ENCODE data around the gene ATP2A3.
A peak's percentile ranks its signal among the peaks of the same experiment; 100 is the strongest.
"Not testable (repeated sequence)": the region's sequence is repeated elsewhere in the genome, so short reads cannot be mapped to it uniquely, and the experiment has no call there.

ATP2A3 gene

GRCh38 chr17:3991699-3992098, 27.5 kb upstream of the ATP2A3 start:
- not testable (repeated sequence) for DNase-seq (ENCODE audit: low spot score)

- DNase-seq (ENCODE audit: low spot score) = no peak
Measured at GRCh38 chr17:3990386-3991127, 26.3 kb upstream of the ATP2A3 start.

DNA sequence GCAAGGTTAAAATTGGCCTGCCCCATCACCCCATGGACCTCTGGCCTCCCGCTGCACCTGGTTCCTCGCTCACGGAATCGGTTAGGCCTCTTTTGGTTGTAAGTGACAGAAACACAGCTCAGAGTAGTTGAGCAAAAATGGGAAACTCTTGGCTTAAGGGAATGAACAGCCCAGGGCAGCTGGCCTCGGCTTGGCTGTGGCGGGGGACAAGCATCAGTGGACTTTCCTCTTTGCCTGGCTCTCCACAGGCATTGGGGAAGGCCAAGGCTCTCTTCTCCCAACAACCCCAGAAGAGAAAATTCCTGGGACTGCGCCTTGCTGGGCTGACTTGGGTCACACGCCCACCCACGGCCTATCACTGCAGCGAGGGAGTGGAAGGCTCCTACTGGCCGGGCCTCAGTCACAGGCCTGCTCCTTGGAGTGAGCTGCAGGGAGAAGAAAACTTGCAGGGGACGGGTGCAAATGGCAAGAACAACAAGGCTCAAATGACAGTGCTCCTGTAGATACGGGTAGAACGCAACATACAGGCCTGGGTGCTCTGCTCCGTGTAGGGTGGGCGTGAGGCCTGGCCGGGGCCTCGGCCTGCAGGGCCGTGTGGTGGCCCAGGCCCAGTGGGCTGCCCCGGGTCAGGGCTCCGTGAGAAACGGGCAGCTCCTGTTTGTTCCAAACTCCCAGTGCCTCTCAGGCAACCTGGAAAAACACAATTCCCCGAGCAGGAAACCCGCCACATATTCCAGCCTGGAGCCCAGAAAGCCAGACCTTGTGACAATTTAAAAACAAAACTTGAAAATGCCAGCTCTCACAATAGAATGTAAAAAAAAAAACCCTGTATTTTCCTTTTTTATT, 25.0 kb upstream of the ATP2A3 start:
- no peak for DNase-seq (ENCODE audit: low spot score)

GRCh38 chr17:3988297-3989040, 24.2 kb upstream of the ATP2A3 start:
- no peak for DNase-seq (ENCODE audit: low spot score)

DNA sequence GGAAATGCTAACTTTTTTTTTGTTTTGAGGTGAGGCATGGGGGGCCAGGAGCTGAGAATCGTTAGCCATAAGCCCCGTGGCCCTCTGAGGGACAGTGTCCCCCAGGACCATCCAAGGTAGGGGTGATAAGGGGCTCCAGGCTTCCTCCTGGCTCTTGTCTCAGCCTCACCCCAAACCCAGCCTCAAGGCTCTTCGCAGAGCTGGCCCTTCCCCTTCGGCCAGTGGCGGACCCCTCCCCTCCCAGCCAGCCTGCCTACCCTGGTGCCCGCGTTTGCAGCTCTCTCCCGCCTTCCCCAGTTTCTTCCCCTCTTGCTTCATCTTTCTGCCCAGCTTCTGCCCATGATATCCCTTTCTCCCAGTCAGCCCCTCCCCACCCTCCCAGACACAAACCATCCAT, 22.7 kb upstream of the ATP2A3 start:
- no peak for DNase-seq (ENCODE audit: low spot score)

GRCh38 chr17:3986270-3986938, 22.2 kb upstream of the ATP2A3 start:
- DNase-seq (ENCODE audit: low spot score) = no peak

- DNase-seq (ENCODE audit: low spot score) = no peak
Measured at GRCh38 chr17:3985846-3986245, 21.6 kb upstream of the ATP2A3 start.

DNA sequence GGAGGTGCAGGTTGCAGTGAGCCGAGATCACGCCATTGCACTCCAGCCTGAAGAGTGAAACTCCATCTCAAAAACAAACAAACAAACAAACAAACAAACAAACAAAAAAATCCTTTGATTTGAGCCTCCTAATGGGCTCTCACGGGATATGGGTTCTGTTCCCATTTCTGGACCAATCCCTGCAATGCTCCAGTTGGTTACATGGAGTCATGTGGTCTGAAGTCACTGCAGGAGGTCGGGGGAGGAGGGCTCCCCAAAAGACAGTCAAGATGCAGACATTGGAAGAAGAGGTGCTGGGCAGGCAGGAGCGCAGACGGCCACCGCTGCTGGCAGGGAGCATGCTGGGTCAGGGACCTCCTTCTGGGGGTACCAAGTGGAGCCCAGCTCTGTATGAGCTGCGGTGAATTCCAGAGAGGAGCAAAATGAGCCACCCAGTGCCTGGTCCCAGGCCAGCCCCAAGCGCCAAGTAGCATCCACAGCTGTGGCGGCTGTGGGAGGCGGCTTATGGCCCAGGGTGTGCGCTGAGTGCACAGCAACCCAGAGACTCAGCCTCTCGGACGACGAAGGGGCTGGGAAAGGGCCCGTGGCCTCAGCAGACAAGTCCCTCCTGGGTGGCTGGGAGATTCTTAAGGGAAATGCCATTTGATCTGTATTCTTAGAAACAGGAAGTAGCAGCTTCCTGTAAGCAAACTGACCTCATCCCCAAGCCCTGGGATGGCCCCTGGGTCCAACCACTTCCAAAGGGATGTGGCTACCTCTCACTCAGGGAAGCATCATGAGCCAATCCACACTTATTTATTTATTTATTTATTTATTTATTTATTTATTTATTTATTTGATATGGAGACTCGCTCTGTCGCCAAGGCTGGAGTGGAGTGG, 19.6 kb upstream of the ATP2A3 start:
- peak; percentile 50 for DNase-seq (ENCODE audit: low spot score)

- no peak for DNase-seq (ENCODE audit: low spot score)
Measured at GRCh38 chr17:3982541-3983017, 18.3 kb upstream of the ATP2A3 start.

GRCh38 chr17:3982113-3982512, 17.9 kb upstream of the ATP2A3 start:
- no peak for DNase-seq (ENCODE audit: low spot score)

DNA sequence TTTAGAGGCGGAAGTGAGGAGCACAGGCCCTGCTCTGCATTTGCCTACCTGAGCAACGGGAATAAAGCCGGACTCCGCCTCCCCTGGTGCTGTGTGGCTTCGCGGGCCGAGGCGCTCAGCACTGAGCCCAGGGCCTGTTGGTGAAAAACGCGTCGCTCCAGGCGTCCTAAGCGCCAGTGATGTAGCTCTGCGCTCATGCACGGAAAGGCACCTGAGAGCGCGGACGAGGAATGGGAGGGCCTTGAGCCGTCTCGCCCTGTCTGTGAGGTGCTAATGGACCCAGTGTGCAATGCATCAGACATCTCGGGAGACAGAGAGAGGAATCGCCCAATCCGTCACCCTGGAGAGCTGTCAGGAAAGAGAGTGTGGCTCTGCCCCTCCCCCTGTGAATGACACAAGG, 17.2 kb upstream of the ATP2A3 start:
- DNase-seq (ENCODE audit: low spot score) = no peak

DNA sequence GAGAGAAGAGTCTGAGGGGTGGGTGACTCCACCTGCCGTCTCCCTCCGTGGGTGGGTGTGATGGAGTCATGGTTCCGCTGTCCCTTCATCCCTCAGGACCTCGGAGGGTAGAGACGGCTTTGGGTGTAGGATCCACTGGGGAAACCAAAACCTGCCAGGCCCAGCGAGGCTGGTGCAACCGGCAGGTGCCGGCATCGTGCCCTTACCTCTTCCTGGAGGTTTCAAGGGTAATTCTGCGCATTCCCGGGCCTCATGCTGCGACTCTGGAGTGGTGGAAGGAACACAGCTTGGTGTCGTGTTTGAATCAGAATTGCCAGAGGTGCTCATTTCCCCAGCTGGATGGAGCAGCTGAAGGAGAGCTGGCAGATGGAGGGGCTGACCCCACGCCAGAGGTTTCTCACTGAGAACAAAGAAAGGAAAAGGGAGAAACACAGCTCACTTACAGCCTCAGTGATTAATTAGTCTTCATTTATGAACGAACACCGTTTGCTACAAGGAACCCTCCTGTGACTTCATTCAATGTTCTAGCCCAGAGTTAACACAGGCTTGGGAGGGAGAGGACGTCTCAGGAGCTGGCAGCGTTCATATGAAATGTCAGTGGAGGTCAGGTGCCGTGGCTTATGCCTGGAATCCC, 16.3 kb upstream of the ATP2A3 start:
- DNase-seq (ENCODE audit: low spot score) = no peak

DNA sequence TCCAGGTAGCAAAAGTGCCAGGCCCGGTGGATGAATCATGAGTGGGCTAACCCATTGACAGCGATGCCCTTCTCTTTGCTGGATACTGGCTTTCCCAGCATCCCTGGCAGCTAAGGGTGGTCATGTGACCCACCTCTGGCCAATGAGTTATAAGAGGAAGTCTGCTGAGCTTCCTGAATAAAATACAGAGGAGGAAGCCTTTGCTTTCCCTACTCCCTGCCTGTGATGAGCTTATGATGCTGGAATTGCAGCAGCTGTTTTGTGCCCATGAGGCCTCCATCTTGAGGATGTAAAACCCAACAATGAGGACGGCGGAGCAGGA, 15.0 kb upstream of the ATP2A3 start:
- DNase-seq (ENCODE audit: low spot score) = no peak

DNA sequence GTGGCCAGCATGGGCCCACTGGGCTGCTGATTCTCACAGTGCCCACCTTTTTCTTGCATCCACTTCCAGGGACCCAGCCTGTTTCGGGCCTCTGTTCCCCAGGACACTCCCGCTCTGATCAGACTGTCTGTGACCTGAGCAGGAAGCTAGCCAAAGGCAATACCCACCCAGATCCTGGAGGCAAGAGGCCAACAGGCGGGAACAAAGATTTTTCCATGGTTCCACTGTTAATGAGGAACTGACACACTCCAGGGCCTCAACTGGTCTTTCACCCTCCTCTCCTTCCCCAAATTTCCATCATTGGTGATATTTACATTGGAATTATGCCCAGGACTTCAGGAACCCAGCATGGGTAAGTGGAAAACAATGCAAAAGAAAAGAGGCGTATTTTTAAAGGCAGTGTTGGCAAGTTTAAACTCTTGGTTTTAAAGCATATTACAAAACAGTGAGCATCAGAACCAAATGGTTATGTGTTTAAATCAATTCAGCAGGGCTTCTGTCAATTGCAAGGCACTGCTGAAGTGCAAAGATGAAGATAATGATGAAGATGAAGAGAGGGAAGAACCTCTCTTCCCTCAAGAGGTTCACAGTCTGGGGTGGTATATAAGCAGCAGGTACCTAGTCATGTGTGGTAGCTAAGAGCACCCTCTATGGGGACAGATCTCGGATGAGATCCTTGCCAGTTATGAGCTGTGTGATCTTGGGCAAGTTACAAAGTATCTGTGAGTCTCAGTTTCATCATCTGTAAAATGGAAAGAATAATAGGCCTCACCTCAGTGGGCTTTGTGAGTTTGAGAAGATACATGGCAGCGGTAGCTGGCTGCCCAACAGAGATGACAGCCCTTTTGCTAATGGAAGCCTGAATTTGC, 14.4 kb upstream of the ATP2A3 start:
- no peak for DNase-seq (ENCODE audit: low spot score)

GRCh38 chr17:3977387-3977786, 13.2 kb upstream of the ATP2A3 start:
- no peak for DNase-seq (ENCODE audit: low spot score)

GRCh38 chr17:3976675-3977171, 12.5 kb upstream of the ATP2A3 start:
- no peak for DNase-seq (ENCODE audit: low spot score)

DNA sequence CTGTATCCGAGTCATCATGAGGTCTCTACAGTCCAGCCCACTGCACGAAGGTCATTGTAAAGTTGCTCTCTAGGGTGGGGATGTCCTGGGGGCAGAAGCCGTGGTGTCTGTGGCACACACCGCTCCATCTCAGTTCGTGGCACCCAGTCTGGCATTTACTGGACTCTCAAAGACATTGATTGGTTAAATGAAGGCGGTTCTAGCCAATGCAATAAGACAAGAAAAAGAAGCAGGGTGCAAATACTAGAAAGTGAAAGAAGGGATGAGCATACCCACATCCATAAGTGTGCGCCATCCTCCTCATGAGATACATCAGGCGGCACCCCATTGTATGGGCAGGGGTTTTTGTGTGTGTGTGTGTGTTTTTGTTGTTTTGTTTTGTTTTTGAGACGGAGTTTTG, 10.7 kb upstream of the ATP2A3 start:
- DNase-seq (ENCODE audit: low spot score) = no peak

DNA sequence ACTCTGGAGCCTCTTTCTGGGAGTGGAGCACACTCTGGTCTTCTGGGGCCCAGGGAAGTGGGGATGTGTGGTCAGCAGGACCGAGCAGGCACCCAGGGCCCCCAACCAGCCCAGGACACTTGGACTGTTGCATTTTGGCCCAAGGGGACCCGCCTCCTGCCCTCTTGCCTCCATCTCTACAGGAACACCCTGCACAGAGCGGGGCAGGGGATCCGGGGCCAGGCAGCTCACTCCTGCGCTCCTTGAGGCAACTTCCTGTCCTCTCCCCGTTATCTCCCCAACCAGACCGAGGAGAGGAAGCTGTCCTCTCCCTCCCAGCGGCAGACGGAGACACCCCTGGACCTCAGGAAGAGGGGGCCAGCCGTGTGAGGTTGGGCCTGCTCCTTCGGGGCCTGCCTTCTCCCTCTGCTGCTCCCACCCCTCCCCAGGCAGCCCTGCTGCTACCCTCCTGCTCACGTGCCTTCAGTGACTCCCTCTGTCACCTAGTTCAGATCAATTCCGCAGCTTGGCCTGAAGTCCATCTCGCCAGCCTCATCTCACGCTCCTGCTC, 10.0 kb upstream of the ATP2A3 start:
- no peak for DNase-seq (ENCODE audit: low spot score)

DNA sequence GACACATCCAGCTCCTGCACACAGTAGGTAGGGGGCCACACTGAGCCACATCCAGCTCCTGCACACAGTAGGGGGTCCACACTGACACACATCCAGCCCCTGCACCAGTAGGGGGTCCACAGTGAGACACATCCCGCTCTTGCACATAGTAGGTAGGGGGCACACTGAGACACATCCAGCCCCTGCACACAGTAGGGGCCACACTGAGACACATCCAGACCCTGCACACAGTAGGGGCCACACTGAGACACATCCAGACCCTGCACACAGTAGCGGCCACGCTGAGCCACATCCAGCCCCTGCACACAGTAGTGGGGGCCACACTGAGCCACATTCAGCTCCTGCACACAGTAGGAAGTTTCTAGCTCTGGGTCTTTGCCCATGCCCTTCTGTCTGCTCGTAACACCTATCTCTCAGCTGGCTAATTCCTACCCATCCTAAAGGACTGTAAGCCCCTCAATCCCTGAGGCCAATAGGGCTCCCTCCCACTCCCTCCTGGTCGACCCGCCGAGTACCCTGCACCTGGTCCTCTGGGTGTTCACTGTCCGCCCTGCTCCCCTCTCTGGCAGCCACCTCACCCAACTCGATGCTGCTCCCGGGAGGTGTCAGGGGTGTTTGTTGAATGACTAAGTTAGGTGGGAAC, 9.4 kb upstream of the ATP2A3 start:
- DNase-seq (ENCODE audit: low spot score) = no peak
